Left lung (tissue), 10 donors: Measurements from ENCODE around the gene NEURL1. TPM values are rescaled to one million over a fixed set of nuclear protein-coding genes. Genes with fewer than 3 reads are reported as not detected.

Source experiments
- ATAC-seq: fragments of 200-7000 bp; cut with Tn5 transposase; one replicate; pipeline ENCODE4 v1.9.1; 2020; ENCODE audit warnings: moderate library complexity
- DNase-seq, 4 donors: peaks; one replicate each; pipeline ENCODE4 v3.0.0-alpha.2; 2013 to 2020
- H3K27ac ChIP-seq, 2 donors: fragments of 200-600 bp; sonication (generic) in 1 of 2; one replicate each; pipeline versions ENCODE4 v1.5.0 to v1.8.0; 2020 to 2021
- H3K27me3 ChIP-seq, 2 donors: fragments of 200-600 bp; sonication (generic) in 1 of 2; one replicate each; pipeline versions ENCODE4 v1.5.0 to v1.8.0; 2020 to 2021
- H3K36me3 ChIP-seq, 2 donors: fragments of 200-600 bp; sonication (generic) in 1 of 2; one replicate each; pipeline versions ENCODE4 v1.5.0 to v1.8.0; 2020 to 2021
- H3K4me1 ChIP-seq, 2 donors: fragments of 200-600 bp; one replicate each; pipeline ENCODE4 v1.8.0; 2021
- H3K4me3 ChIP-seq, 2 donors: fragments of 200-600 bp; sonication (generic) in 1 of 2; one replicate each; pipeline versions ENCODE4 v1.5.0 to v1.8.0; 2020 to 2021; ENCODE audit warnings: mild to moderate bottlenecking in 1 of 2
- H3K9me3 ChIP-seq, 2 donors: fragments of 200-600 bp; sonication (generic) in 1 of 2; one replicate each; pipeline versions ENCODE4 v1.5.0 to v1.8.0; 2020 to 2021
- intact Hi-C, 2 donors: fragments of 100-400 bp; cut with DNase I; formaldehyde crosslinking; loops; one replicate each; pipeline versions ENCODE4 v1.11.2 to v1.14.2; 2022
- polyA plus RNA-seq, 6 donors: library from polyadenylated mRNA; unstranded; fragments of 120-200 nt; gene quantifications; one replicate each; pipeline ENCODE4 v1.2.1, GENCODE V29; 2013; ENCODE audit not compliant: insufficient read length in 6 of 6
- total RNA-seq, 2 donors: library from RNA; stranded (reverse); fragmentation: NEBNext Ultra II Directional; extraction: Animal tissue kit (Norgen Biotek cat#: 25700); gene quantifications; one replicate each; pipeline ENCODE4 v1.2.1, GENCODE V29; 2021
- TF ChIP-seq, protein P1 (sequence below), 2 donors: fragments of 200-600 bp; sonication (generic) in 1 of 2; IDR thresholded peaks; one replicate each; pipeline versions ENCODE4 v1.5.0 to v1.8.0; 2021; ENCODE audit warnings: antibody characterized with exemption in 2 of 2
- donor health status: DM: no; HTN: yes; CAD: no.
- donor health status: DM: no; HTN: no; CAD: no.

The NEURL1 gene
- total and polyA plus RNA-seq, 8 donors: 0.76 to 2.1 (median 1.4) TPM

DNA sequence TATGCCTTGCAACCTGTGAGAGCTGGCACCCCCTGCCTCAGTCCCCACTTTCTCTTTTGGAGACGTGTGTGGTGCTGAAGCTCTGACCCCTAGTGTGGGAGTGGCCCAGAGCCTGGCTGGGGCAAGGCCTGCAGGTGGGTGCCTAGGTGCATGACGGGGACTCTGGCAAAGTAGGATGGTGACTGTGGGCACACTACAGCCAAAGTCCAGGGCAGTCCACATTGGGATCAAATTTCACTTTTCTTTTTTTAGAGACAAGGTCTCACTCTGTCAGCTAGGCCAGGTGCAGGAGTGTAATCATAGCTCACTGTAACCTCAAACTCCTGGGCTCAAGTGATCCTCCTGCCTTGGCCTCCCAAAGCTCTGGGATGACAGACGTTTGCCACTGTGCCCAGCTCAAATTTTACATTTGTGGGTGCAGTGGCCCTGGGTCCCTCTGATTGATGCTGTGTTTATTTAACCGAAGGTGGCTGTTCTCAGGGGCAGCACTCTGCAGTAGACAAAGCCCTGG lies 52.3 kb downstream of the NEURL1 start:
- Histone ChIP-seq H3K36me3 (no peaks in the 10 kb centered on the region), H3K4me3 (no peak overlapping the region), H3K9me3 (no peaks in the 10 kb centered on the region), H3K27me3 (peaks cover 0 to 7% of the 10 kb centered on the region in 2 donors), H3K4me1 (peaks cover 4 to 12% of the 10 kb centered on the region in 2 donors), H3K27ac (no peak overlapping the region)
- ATAC-seq: no peak
- TF ChIP-seq, protein P1, sequence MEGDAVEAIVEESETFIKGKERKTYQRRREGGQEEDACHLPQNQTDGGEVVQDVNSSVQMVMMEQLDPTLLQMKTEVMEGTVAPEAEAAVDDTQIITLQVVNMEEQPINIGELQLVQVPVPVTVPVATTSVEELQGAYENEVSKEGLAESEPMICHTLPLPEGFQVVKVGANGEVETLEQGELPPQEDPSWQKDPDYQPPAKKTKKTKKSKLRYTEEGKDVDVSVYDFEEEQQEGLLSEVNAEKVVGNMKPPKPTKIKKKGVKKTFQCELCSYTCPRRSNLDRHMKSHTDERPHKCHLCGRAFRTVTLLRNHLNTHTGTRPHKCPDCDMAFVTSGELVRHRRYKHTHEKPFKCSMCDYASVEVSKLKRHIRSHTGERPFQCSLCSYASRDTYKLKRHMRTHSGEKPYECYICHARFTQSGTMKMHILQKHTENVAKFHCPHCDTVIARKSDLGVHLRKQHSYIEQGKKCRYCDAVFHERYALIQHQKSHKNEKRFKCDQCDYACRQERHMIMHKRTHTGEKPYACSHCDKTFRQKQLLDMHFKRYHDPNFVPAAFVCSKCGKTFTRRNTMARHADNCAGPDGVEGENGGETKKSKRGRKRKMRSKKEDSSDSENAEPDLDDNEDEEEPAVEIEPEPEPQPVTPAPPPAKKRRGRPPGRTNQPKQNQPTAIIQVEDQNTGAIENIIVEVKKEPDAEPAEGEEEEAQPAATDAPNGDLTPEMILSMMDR (IDR thresholded peaks at IDR 0.05): no peak
- intact Hi-C loops: no loop called here
- no peak for DNase-seq

DNA sequence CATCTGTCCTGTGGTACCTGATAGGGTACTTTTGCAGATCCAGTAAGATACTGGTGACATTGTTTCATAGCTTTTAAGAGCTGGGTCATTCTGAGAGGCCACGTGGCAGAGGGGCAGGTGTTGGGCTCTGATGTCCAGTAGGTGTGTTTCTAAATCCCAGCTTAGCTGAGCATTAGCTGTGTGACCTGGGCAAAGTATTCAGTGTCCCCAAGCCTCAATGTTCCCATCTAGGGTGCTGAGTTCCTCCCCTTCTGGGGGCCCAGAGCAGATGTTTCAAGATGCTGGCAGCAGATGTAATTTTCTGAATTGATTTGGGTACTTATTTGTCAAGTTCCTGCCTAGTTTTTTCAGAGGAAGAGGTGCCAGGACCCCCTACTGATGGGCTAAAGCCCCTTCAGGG lies 52.9 kb downstream of the NEURL1 start:
- no peak overlapping the region for H3K4me3 ChIP-seq
- no peak overlapping the region for H3K27ac ChIP-seq
- intact Hi-C loops: no loop called here
- TF ChIP-seq, protein P1 (IDR thresholded peaks at IDR 0.05): no peak
- H3K9me3 ChIP-seq: no peaks in the 10 kb centered on the region
- H3K4me1 ChIP-seq: peaks cover 4 to 12% of the 10 kb centered on the region in 2 donors
- peaks cover 0 to 7% of the 10 kb centered on the region in 2 donors for H3K27me3 ChIP-seq
- ATAC-seq (no peak), DNase-seq (no peak)
- H3K36me3 ChIP-seq: no peaks in the 10 kb centered on the region

DNA sequence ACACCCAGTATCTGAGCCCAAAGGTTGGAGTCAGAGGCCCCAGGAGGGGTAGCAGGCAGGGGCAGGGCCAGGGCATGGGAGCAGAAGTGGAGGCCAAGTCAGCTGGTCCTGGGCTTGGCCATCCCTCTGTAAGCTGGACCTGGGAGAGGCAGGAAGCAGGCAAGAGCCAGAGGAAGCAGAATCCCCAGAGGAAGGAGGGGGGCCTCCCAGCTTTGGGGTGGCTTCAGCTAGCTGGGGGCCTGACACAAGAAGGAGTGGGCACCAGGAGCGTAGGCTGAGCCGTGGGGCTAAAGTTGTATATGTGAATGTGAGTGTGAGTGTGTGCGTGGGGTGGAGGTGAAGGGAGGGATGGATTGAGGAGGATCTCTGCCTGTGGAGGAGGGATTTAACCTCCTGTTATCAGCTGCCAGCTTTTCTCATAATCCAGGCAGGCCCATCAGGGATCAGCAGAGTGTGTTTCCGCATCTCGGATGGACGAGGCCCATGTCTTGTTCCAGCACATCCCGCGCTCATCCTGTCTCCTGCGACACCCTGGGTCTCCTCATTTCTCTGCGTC lies 54.0 kb downstream of the NEURL1 start:
- ATAC-seq (no peak), DNase-seq (no peak)
- Histone ChIP-seq H3K36me3 (no peaks in the 10 kb centered on the region), H3K27me3 (peaks cover 0 to 7% of the 10 kb centered on the region in 2 donors), H3K4me3 (no peak overlapping the region), H3K4me1 (peaks cover 4 to 11% of the 10 kb centered on the region in 2 donors), H3K27ac (no peak overlapping the region), H3K9me3 (no peaks in the 10 kb centered on the region)
- intact Hi-C loops: no loop called here
- TF ChIP-seq, protein P1 (IDR thresholded peaks at IDR 0.05): no peak

DNA sequence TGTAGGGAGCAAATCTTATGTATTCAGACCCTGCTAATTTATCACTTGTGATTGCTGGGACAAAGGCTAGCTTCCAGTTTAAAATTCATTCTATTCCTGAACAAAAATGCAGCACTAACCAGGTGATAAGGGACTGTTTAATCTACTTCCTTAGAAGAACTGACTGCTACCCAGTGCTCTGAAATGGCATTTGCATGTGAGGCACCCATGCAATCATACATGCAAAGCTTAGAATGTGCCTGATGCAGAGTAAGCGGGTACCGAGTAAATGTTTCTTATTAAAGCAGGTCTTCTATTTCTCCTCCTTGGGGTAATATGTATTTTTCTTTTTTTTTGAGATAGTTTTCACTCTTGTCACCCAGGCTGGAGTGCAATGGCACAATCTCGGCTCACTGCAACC lies 54.5 kb downstream of the NEURL1 start:
- H3K27ac ChIP-seq: no peak overlapping the region
- intact Hi-C loops: no loop called here

DNA sequence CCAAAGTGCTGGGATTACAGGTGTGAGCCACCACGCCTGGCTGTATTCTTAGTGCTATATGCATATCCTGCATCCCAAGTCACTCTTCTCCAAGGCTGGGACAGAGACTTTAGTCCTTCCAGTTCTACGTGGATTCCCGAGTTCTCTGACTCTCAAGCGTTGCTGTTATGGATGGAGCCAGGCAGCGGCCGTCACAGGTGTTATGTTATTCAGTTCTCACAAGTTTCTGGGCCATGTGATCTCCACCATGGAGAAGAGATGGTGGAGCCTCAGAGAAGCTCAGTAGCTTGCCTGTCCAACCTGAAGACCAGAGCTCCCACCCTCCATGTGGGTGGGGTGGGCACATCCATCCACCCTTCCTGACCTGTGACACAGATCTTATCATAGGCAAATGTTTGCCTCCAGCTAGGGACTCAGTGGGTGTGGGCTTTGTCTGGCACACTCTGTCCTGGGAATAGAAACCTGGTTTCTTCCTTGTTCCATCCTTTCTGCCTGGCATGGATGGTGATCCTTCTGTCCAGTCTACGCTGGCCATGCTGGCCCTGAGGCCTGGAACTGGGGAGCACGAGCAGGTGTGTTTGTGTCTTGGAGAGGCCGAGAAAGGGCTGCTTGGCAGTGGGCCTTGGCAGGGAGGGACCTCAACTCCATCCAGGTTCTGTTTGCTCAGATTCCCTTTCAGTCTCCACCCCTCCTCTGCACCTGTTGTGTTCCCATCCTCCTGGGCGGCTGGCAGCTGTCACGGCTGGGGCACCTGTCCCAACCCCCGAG lies 55.3 kb downstream of the NEURL1 start:
- Histone ChIP-seq H3K4me3 (no peak overlapping the region), H3K27ac (no peak overlapping the region), H3K27me3 (peaks cover 0 to 2% of the 10 kb centered on the region in 2 donors), H3K36me3 (no peaks in the 10 kb centered on the region), H3K9me3 (no peaks in the 10 kb centered on the region), H3K4me1 (no peaks in the 10 kb centered on the region)
- DNase-seq (no peak), ATAC-seq (no peak)
- intact Hi-C loops: no loop called here
- TF ChIP-seq, protein P1 (IDR thresholded peaks at IDR 0.05): no peak

More for the DNA sequence above, 54.5 kb downstream of the NEURL1 start:
- ATAC-seq: no peak
- DNase-seq: no peak
- Histone ChIP-seq H3K4me1 (peaks cover 4 to 6% of the 10 kb centered on the region in 2 donors), H3K9me3 (no peaks in the 10 kb centered on the region), H3K36me3 (no peaks in the 10 kb centered on the region), H3K4me3 (no peak overlapping the region), H3K27me3 (peaks cover 0 to 3% of the 10 kb centered on the region in 2 donors)
- TF ChIP-seq, protein P1 (IDR thresholded peaks at IDR 0.05): no peak
